ENCODE data around the gene AOPEP.

Gene AOPEP

GRCh38 chr9:94703488-94704140, 22.9 kb upstream of the AOPEP start:
- no peak overlapping the region for H3K4me3 ChIP-seq (ENCODE audit: low read length, poor library complexity, severe bottlenecking)
- no peak overlapping the region for H3K9ac ChIP-seq (ENCODE audit: low read depth, low read length, poor library complexity, severe bottlenecking)
- no peak for TF ChIP-seq CTCF (conservative IDR thresholded peaks at IDR 0.05; ENCODE audit: low read length)
- TF ChIP-seq EZH2phosphoT487 (IDR thresholded peaks at IDR 0.05; ENCODE audit: borderline replicate concordance), result no peak
- H3F3A ChIP-seq (ENCODE audit: low read depth), result no peaks in the 10 kb centered on the region
- no peaks in the 10 kb centered on the region for H3K27me3 ChIP-seq (ENCODE audit: insufficient read depth, low read length, poor library complexity, severe bottlenecking)
- H3K36me3 ChIP-seq (ENCODE audit: insufficient read depth, low read length), result no peaks in the 10 kb centered on the region
- no peaks in the 10 kb centered on the region for H4K20me1 ChIP-seq (ENCODE audit: insufficient read depth, low read length, poor library complexity, severe bottlenecking)
- no peaks in the 10 kb centered on the region for H3K9me2 ChIP-seq (replicated peaks; ENCODE audit: low read depth, low read length)
- no peaks in the 10 kb centered on the region for H3K9me3 ChIP-seq (ENCODE audit: insufficient read depth, low read depth, low read length)
- H3K79me2 ChIP-seq (ENCODE audit: insufficient read depth, low read length), result no peaks in the 10 kb centered on the region
- no peak overlapping the region for H2AFZ ChIP-seq (ENCODE audit: low read length)
- H3K4me2 ChIP-seq (ENCODE audit: low read depth, low read length, poor library complexity, severe bottlenecking), result no peak overlapping the region
- H3K4me1 ChIP-seq (ENCODE audit: insufficient read depth, low read length, poor library complexity, severe bottlenecking), result no peaks in the 10 kb centered on the region

GRCh38 chr9:94705162-94705702, 21.3 kb upstream of the AOPEP start:
- no peaks in the 10 kb centered on the region for H3K79me2 ChIP-seq (ENCODE audit: insufficient read depth, low read length)
- no peak overlapping the region for H2AFZ ChIP-seq (ENCODE audit: low read length)
- no peaks in the 10 kb centered on the region for H3K36me3 ChIP-seq (ENCODE audit: insufficient read depth, low read length)
- H3K9me2 ChIP-seq (replicated peaks; ENCODE audit: low read depth, low read length), result no peaks in the 10 kb centered on the region
- no peaks in the 10 kb centered on the region for H3K4me1 ChIP-seq (ENCODE audit: insufficient read depth, low read length, poor library complexity, severe bottlenecking)
- no peaks in the 10 kb centered on the region for H3K27me3 ChIP-seq (ENCODE audit: insufficient read depth, low read length, poor library complexity, severe bottlenecking)
- H4K20me1 ChIP-seq (ENCODE audit: insufficient read depth, low read length, poor library complexity, severe bottlenecking), result no peaks in the 10 kb centered on the region
- TF ChIP-seq CTCF (conservative IDR thresholded peaks at IDR 0.05; ENCODE audit: low read length), result no peak
- no peak for TF ChIP-seq EZH2phosphoT487 (IDR thresholded peaks at IDR 0.05; ENCODE audit: borderline replicate concordance)
- no peaks in the 10 kb centered on the region for H3F3A ChIP-seq (ENCODE audit: low read depth)
- no peaks in the 10 kb centered on the region for H3K9me3 ChIP-seq (ENCODE audit: insufficient read depth, low read depth, low read length)
- H3K9ac ChIP-seq (ENCODE audit: low read depth, low read length, poor library complexity, severe bottlenecking), result no peak overlapping the region
- H3K4me2 ChIP-seq (ENCODE audit: low read depth, low read length, poor library complexity, severe bottlenecking), result no peak overlapping the region
- no peak overlapping the region for H3K4me3 ChIP-seq (ENCODE audit: low read length, poor library complexity, severe bottlenecking)

- H3K4me2 ChIP-seq (ENCODE audit: low read depth, low read length, poor library complexity, severe bottlenecking), result no peak overlapping the region
- no peak overlapping the region for H3K4me3 ChIP-seq (ENCODE audit: low read length, poor library complexity, severe bottlenecking)
- no peak for TF ChIP-seq CTCF (conservative IDR thresholded peaks at IDR 0.05; ENCODE audit: low read length)
- no peak for TF ChIP-seq EZH2phosphoT487 (IDR thresholded peaks at IDR 0.05; ENCODE audit: borderline replicate concordance)
- H3K4me1 ChIP-seq (ENCODE audit: insufficient read depth, low read length, poor library complexity, severe bottlenecking), result no peaks in the 10 kb centered on the region
- no peaks in the 10 kb centered on the region for H3K9me2 ChIP-seq (replicated peaks; ENCODE audit: low read depth, low read length)
- H3K79me2 ChIP-seq (ENCODE audit: insufficient read depth, low read length), result no peaks in the 10 kb centered on the region
- H3F3A ChIP-seq (ENCODE audit: low read depth), result no peaks in the 10 kb centered on the region
- H3K9me3 ChIP-seq (ENCODE audit: insufficient read depth, low read depth, low read length), result no peaks in the 10 kb centered on the region
- H4K20me1 ChIP-seq (ENCODE audit: insufficient read depth, low read length, poor library complexity, severe bottlenecking), result no peaks in the 10 kb centered on the region
- no peak overlapping the region for H3K9ac ChIP-seq (ENCODE audit: low read depth, low read length, poor library complexity, severe bottlenecking)
- no peaks in the 10 kb centered on the region for H3K36me3 ChIP-seq (ENCODE audit: insufficient read depth, low read length)
- no peak overlapping the region for H2AFZ ChIP-seq (ENCODE audit: low read length)
- H3K27me3 ChIP-seq (ENCODE audit: insufficient read depth, low read length, poor library complexity, severe bottlenecking), result no peaks in the 10 kb centered on the region
These were observed 19.6 kb upstream of the AOPEP start for GRCh38 chr9:94706922-94707321.
